ENCODE measurements around the gene OR2J2.
"Not testable (repeated sequence)": the region's sequence is repeated elsewhere in the genome, so short reads cannot be mapped to it uniquely, and the experiment has no call there.

The OR2J2 gene

DNA sequence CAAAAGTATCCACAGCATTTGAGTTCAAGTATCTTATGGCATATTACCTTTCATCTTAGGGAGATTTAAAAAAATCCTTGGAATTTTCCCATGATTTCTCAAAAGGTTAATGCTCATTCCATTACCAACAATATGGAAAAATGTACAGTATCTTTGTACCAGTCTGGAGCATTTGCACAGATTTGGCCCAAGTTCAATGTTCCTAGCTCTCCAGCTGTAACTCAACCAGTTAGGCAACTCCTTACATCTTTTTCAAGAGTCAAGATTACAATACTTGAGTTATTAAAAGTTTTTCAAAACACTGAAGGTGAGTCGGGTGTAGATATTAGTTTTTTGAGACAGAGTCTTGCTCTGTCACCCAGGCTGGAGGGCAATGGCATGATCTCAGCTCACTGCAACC lies 1.0 kb downstream of the OR2J2 start:
- Histone ChIP-seq H3K9ac (ENCODE audit: low read depth, low read length) (no peak overlapping the region), H3K4me3 (ENCODE audit: low read depth in 1 of 2, low read length in 2 of 2) (no peak overlapping the region), H4K20me1 (ENCODE audit: insufficient read depth, low read length) (no peaks in the 10 kb centered on the region), H3K9me3 (ENCODE audit: insufficient read depth, low read length, severe bottlenecking) (no peaks in the 10 kb centered on the region), H2AFZ (ENCODE audit: low read depth, low read length) (no peak overlapping the region), H3K36me3 (ENCODE audit: insufficient read depth, low read length) (no peaks in the 10 kb centered on the region), H3K79me2 (ENCODE audit: insufficient read depth, low read length) (no peaks in the 10 kb centered on the region), H3K27ac (ENCODE audit: low read length) (no peak overlapping the region), H3K4me1 (ENCODE audit: insufficient read depth, low read length) (no peaks in the 10 kb centered on the region), H3K27me3 (ENCODE audit: insufficient read depth, low read length, poor library complexity) (no peaks in the 10 kb centered on the region), H3K4me2 (ENCODE audit: insufficient read depth, low read length) (no peak overlapping the region)
- ATAC-seq (ENCODE audit: insufficient read depth, low read depth): no peak
- DNase-seq: no peak
- no peak for TF ChIP-seq EZH2 (IDR thresholded peaks at IDR 0.05; ENCODE audit: borderline replicate concordance, low read depth, low read length, severe bottlenecking)
- TF ChIP-seq, protein P1, sequence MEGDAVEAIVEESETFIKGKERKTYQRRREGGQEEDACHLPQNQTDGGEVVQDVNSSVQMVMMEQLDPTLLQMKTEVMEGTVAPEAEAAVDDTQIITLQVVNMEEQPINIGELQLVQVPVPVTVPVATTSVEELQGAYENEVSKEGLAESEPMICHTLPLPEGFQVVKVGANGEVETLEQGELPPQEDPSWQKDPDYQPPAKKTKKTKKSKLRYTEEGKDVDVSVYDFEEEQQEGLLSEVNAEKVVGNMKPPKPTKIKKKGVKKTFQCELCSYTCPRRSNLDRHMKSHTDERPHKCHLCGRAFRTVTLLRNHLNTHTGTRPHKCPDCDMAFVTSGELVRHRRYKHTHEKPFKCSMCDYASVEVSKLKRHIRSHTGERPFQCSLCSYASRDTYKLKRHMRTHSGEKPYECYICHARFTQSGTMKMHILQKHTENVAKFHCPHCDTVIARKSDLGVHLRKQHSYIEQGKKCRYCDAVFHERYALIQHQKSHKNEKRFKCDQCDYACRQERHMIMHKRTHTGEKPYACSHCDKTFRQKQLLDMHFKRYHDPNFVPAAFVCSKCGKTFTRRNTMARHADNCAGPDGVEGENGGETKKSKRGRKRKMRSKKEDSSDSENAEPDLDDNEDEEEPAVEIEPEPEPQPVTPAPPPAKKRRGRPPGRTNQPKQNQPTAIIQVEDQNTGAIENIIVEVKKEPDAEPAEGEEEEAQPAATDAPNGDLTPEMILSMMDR (IDR thresholded peaks at IDR 0.05; ENCODE audit: borderline replicate concordance, extremely low read depth, low read length, poor library complexity, severe bottlenecking): no peak

DNA sequence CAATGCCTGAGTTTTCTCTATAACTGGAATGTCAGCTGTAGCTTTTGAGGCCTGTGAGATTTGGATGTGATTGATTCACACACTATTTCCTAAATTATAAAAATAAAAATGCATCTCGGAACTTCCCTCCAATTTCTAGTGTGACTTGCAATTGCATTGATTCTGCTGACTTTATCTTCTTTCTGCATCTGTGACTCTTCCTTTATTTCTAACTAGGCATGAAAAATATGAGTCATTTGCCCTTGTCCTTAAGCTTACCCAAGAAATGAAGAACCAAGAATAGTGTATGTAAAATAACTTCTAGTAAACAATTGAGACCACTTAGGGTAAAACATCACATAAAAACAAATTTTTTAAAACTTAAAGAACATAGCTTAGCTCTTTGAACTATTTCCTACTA lies 12.9 kb downstream of the OR2J2 start:
- Histone ChIP-seq H3K4me1 (ENCODE audit: insufficient read depth, low read length) (no peaks in the 10 kb centered on the region), H3K4me3 (ENCODE audit: low read depth in 1 of 2, low read length in 2 of 2) (no peak overlapping the region), H3K9ac (ENCODE audit: low read depth, low read length) (no peak overlapping the region), H3K9me3 (ENCODE audit: insufficient read depth, low read length, severe bottlenecking) (no peaks in the 10 kb centered on the region), H3K4me2 (ENCODE audit: insufficient read depth, low read length) (no peak overlapping the region), H2AFZ (ENCODE audit: low read depth, low read length) (no peak overlapping the region), H3K27me3 (ENCODE audit: insufficient read depth, low read length, poor library complexity) (no peaks in the 10 kb centered on the region), H3K27ac (ENCODE audit: low read length) (no peak overlapping the region), H3K79me2 (ENCODE audit: insufficient read depth, low read length) (no peaks in the 10 kb centered on the region), H3K36me3 (ENCODE audit: insufficient read depth, low read length) (no peaks in the 10 kb centered on the region), H4K20me1 (ENCODE audit: insufficient read depth, low read length) (no peaks in the 10 kb centered on the region)
- TF ChIP-seq EZH2 (IDR thresholded peaks at IDR 0.05; ENCODE audit: borderline replicate concordance, low read depth, low read length, severe bottlenecking): no peak
- TF ChIP-seq, protein P1 (IDR thresholded peaks at IDR 0.05; ENCODE audit: borderline replicate concordance, extremely low read depth, low read length, poor library complexity, severe bottlenecking): no peak
- DNase-seq (no peak), ATAC-seq (ENCODE audit: insufficient read depth, low read depth) (no peak)

DNA sequence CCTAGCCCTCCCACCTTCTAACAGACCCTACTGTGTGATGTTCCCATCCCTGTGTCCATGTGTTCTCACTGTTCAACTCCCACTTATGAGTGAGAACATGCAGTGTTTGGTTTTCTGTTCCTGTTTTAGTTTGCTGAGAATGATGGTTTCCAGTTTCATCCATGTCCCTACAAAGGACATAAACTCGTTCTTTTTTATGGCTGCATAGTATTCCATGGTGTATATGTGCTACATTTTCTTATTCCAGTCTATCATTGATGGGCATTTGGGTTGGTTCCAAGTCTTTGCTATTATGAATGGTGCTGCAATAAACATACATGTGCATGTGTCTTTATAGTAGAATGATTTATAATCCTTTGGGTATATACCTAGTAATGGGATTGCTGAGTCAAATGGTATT lies 18.0 kb downstream of the OR2J2 start:
- not testable (repeated sequence) for DNase-seq

DNA sequence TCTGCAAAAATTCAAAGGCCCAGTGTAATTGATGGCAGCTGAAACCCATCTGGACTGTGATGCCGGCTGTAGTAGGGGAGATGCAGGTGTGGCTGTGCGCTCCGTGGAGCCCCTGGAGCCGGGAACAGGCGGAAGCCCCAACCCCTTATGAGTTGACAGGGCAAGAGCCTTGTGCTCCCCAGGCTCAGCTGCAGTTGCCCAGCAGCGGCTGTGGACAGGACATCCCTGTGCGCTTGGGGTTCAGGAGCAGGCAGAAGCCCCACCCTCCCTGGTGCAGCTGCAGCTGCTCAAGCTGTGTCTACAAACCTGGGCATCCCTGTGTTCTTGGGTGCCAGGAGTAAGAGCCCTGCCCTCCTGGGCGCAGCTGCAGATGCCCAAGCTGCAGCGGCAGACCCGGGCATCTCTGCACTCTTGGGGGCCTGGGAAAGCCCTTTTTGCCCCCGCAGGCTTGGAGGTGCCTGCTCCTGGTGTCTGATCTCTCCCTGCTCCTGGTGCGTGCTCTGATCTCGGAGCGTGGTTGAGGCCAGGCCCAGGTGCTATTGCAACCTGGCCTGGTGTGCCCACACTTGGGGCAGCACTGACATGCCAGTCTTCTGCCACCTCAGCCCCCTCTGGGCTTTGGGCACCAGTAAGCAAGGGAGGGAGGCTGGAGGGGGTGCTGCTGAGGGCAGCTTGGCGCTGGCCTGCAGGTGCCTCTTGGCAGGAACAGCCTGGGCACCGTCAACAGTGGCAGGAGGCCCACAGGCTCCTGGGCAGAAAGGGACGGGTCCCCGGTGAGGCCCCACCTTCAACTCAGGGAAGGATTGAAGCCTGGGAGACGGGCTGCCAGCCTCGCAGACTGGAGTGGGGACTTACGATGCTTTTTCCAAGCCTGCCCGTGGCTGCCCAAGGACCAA lies 30.3 kb downstream of the OR2J2 start:
- no peak overlapping the region for H3K27ac ChIP-seq (ENCODE audit: low read length)
- TF ChIP-seq, protein P1 (IDR thresholded peaks at IDR 0.05; ENCODE audit: borderline replicate concordance, extremely low read depth, low read length, poor library complexity, severe bottlenecking): no peak
- TF ChIP-seq EZH2 (IDR thresholded peaks at IDR 0.05; ENCODE audit: borderline replicate concordance, low read depth, low read length, severe bottlenecking): no peak

More for the DNA sequence above, 18.0 kb downstream of the OR2J2 start:
- not testable (repeated sequence) for H3K36me3 ChIP-seq (ENCODE audit: insufficient read depth, low read length); H3K27me3 ChIP-seq (ENCODE audit: insufficient read depth, low read length, poor library complexity); H2AFZ ChIP-seq (ENCODE audit: low read depth, low read length); H3K79me2 ChIP-seq (ENCODE audit: insufficient read depth, low read length); H3K9me3 ChIP-seq (ENCODE audit: insufficient read depth, low read length, severe bottlenecking); ATAC-seq (ENCODE audit: insufficient read depth, low read depth); H3K27ac ChIP-seq (ENCODE audit: low read length); H3K4me1 ChIP-seq (ENCODE audit: insufficient read depth, low read length); H3K4me3 ChIP-seq (ENCODE audit: low read depth in 1 of 2, low read length in 2 of 2); H4K20me1 ChIP-seq (ENCODE audit: insufficient read depth, low read length); H3K9ac ChIP-seq (ENCODE audit: low read depth, low read length); H3K4me2 ChIP-seq (ENCODE audit: insufficient read depth, low read length)

More for the DNA sequence above, 30.3 kb downstream of the OR2J2 start:
- Histone ChIP-seq H3K9me3 (ENCODE audit: insufficient read depth, low read length, severe bottlenecking) (peaks cover 7% of the 10 kb centered on the region), H4K20me1 (ENCODE audit: insufficient read depth, low read length) (no peaks in the 10 kb centered on the region), H2AFZ (ENCODE audit: low read depth, low read length) (no peak overlapping the region), H3K9ac (ENCODE audit: low read depth, low read length) (no peak overlapping the region), H3K36me3 (ENCODE audit: insufficient read depth, low read length) (no peaks in the 10 kb centered on the region), H3K4me2 (ENCODE audit: insufficient read depth, low read length) (no peak overlapping the region), H3K4me1 (ENCODE audit: insufficient read depth, low read length) (no peaks in the 10 kb centered on the region), H3K79me2 (ENCODE audit: insufficient read depth, low read length) (no peaks in the 10 kb centered on the region), H3K27me3 (ENCODE audit: insufficient read depth, low read length, poor library complexity) (no peaks in the 10 kb centered on the region), H3K4me3 (ENCODE audit: low read depth in 1 of 2, low read length in 2 of 2) (no peak overlapping the region)
- no peak for ATAC-seq (ENCODE audit: insufficient read depth, low read depth)
- no peak for DNase-seq

Data from DND-41 (cell line).